Mesothelial cell of epicardium (in vitro differentiated cells): ENCODE data around the gene SPIRE1. TPM values are rescaled to one million over a fixed set of nuclear protein-coding genes. Genes with fewer than 3 reads are reported as not detected.

Experiments used
- DNase-seq, 2 experiments: peaks; one replicate each; pipeline ENCODE4 v3.0.0; 2021; ENCODE audit warnings: low spot score in 2 of 2; ENCODE audit not compliant: unreplicated experiment in 2 of 2
- H3K27ac Mint-ChIP-seq: 2 replicates; pipeline ENCODE4 v1.8.0; 2021; ENCODE audit warnings: mixed read lengths
- H3K27me3 Mint-ChIP-seq: 2 replicates; pipeline ENCODE4 v1.8.0; 2021; ENCODE audit warnings: low read depth, mixed read lengths
- H3K36me3 Mint-ChIP-seq: 2 replicates; pipeline ENCODE4 v1.8.0; 2021; ENCODE audit warnings: mixed read lengths
- H3K4me1 Mint-ChIP-seq: 2 replicates; pipeline ENCODE4 v1.8.0; 2021; ENCODE audit warnings: mixed read lengths
- H3K4me3 Mint-ChIP-seq: 2 replicates; pipeline ENCODE4 v1.8.0; 2021; ENCODE audit warnings: mild to moderate bottlenecking, moderate library complexity, mixed read lengths
- H3K9me3 Mint-ChIP-seq: 2 replicates; pipeline ENCODE4 v1.8.0; 2021; ENCODE audit warnings: mixed read lengths
- total RNA-seq: library from RNA; stranded (reverse); gene quantifications from 3 replicates; pipeline ENCODE4 v1.2.1, GENCODE V29; 2021
- TF ChIP-seq, protein P1 (sequence below): fragments of 200-600 bp; sonication (generic); IDR thresholded peaks from one replicate; pipeline ENCODE4 v1.5.0; 2021; ENCODE audit warnings: antibody characterized with exemption; ENCODE audit not compliant: unreplicated experiment

Gene SPIRE1
- total RNA-seq, 1 donor from 2014 or later, result 24.2 TPM

DNA sequence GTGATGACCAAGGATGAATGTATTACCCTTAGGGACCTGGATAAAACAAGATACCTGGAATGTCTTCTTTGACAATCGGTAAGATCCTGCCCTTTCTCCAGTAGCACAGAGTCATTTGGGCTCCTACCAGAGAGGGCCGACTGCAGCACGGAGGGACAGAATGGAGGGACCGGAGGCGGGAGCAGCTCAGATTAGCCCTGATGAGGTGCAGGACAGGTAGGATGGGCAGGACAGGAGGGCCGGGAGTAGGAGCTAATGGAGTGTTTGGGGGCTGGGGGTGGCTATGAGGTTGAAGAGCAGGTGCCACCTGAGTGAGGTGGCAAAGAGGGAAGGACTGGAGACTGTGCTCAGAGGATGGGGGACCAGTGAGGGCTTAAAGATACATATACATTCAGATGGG, 260.1 kb downstream of the SPIRE1 start:
- Mint-ChIP-seq H3K4me3 (no peak overlapping the region), H3K27me3 (peaks cover 20% of the 10 kb centered on the region), H3K9me3 (no peaks in the 10 kb centered on the region), H3K4me1 (no peaks in the 10 kb centered on the region), H3K36me3 (no peaks in the 10 kb centered on the region), H3K27ac (no peak overlapping the region)
- TF ChIP-seq, protein P1, sequence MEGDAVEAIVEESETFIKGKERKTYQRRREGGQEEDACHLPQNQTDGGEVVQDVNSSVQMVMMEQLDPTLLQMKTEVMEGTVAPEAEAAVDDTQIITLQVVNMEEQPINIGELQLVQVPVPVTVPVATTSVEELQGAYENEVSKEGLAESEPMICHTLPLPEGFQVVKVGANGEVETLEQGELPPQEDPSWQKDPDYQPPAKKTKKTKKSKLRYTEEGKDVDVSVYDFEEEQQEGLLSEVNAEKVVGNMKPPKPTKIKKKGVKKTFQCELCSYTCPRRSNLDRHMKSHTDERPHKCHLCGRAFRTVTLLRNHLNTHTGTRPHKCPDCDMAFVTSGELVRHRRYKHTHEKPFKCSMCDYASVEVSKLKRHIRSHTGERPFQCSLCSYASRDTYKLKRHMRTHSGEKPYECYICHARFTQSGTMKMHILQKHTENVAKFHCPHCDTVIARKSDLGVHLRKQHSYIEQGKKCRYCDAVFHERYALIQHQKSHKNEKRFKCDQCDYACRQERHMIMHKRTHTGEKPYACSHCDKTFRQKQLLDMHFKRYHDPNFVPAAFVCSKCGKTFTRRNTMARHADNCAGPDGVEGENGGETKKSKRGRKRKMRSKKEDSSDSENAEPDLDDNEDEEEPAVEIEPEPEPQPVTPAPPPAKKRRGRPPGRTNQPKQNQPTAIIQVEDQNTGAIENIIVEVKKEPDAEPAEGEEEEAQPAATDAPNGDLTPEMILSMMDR, result no peak
- no peak for DNase-seq

DNA sequence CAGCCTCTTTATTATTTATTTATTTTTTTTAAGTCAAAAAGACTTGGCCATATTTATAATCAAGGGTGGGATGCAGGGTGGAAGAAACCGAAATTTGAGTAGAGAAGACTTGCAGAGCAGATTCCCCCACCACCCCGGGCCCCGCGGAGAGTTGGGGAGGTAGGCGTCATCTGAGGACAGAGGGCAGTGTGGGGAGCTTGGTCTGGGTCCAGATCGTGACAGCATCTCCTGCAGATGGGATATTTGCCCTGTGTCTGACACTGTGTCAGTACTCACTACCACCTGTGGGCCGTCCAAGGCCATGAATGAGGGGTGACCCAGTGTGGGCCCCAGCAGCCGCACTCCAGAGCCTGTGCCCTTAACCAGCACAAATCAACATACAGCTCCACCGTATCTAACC, 260.7 kb downstream of the SPIRE1 start:
- DNase-seq, result no peak
- Mint-ChIP-seq H3K36me3 (no peaks in the 10 kb centered on the region), H3K9me3 (no peaks in the 10 kb centered on the region), H3K4me1 (no peaks in the 10 kb centered on the region), H3K27me3 (peaks cover 15% of the 10 kb centered on the region), H3K4me3 (no peak overlapping the region), H3K27ac (no peak overlapping the region)
- TF ChIP-seq, protein P1, result no peak

Other genes with a start within 250 kb of the SPIRE1 start
- 8.9 to 9.6 TPM (median 9.4 TPM) in 3 replicates for gene CEP76, start 44.6 kb upstream of the SPIRE1 start, total RNA-seq
- 55.3 to 59.0 TPM (median 58.5 TPM) in 3 replicates for gene PSMG2, start 44.9 kb upstream of the SPIRE1 start, total RNA-seq
- 37.0 to 38.7 TPM (median 38.1 TPM) in 3 replicates for gene PTPN2, start 226.1 kb upstream of the SPIRE1 start, total RNA-seq